Measurements from ENCODE around the gene RBM18. TPM values are rescaled to one million over a fixed set of nuclear protein-coding genes. Genes with fewer than 3 reads are reported as not detected.

The RBM18 gene
- total RNA-seq (10 to 100 TPM; 17.8 to 21.6 TPM), polyA plus RNA-seq (ENCODE audit: insufficient read length in 6 of 6) (10 to 100 TPM; 27.9 to 38.7 (median 30.1) TPM)
- long read RNA-seq, donor 1, full-length matches to known transcripts, result 25 of 25 reads
- long read RNA-seq, donor 1, partial matches to known transcripts, result 0 of 25 reads
- long read RNA-seq, donor 1, other reads (novel, unspliced or antisense), result 0 of 25 reads
- long read RNA-seq, donor 2, full-length matches to known transcripts, result 15 of 15 reads
- long read RNA-seq, donor 2, partial matches to known transcripts, result 0 of 15 reads
- long read RNA-seq, donor 2, other reads (novel, unspliced or antisense), result 0 of 15 reads
- long read RNA-seq, donor 3, full-length matches to known transcripts, result 16 of 16 reads
- long read RNA-seq, donor 3, partial matches to known transcripts, result 0 of 16 reads
- long read RNA-seq, donor 3, other reads (novel, unspliced or antisense), result 0 of 16 reads
- long read RNA-seq, donor 4, full-length matches to known transcripts, result 11 of 14 reads
- long read RNA-seq, donor 4, partial matches to known transcripts, result 0 of 14 reads
- long read RNA-seq, donor 4, other reads (novel, unspliced or antisense), result 3 of 14 reads
- long read RNA-seq, donor 5, full-length matches to known transcripts, result 15 of 15 reads
- long read RNA-seq, donor 5, partial matches to known transcripts, result 0 of 15 reads
- long read RNA-seq, donor 5, other reads (novel, unspliced or antisense), result 0 of 15 reads
- long read RNA-seq, donor 6, full-length matches to known transcripts, result 12 of 12 reads
- long read RNA-seq, donor 6, partial matches to known transcripts, result 0 of 12 reads
- long read RNA-seq, donor 6, other reads (novel, unspliced or antisense), result 0 of 12 reads
- long read RNA-seq, donor 7, full-length matches to known transcripts, result 9 of 37 reads
- long read RNA-seq, donor 7, partial matches to known transcripts, result 23 of 37 reads
- long read RNA-seq, donor 7, other reads (novel, unspliced or antisense), result 5 of 37 reads
- long read RNA-seq, donor 8, full-length matches to known transcripts, result 12 of 12 reads
- long read RNA-seq, donor 8, partial matches to known transcripts, result 0 of 12 reads
- long read RNA-seq, donor 8, other reads (novel, unspliced or antisense), result 0 of 12 reads
- long read RNA-seq, donor 9, result 0 reads
- long read RNA-seq, donor 10, full-length matches to known transcripts, result 7 of 9 reads
- long read RNA-seq, donor 10, partial matches to known transcripts, result 0 of 9 reads
- long read RNA-seq, donor 10, other reads (novel, unspliced or antisense), result 2 of 9 reads
- long read RNA-seq, donor 11, full-length matches to known transcripts, result 21 of 21 reads
- long read RNA-seq, donor 11, partial matches to known transcripts, result 0 of 21 reads
- long read RNA-seq, donor 11, other reads (novel, unspliced or antisense), result 0 of 21 reads
- long read RNA-seq, donor 12, full-length matches to known transcripts, result 12 of 41 reads
- long read RNA-seq, donor 12, partial matches to known transcripts, result 24 of 41 reads
- long read RNA-seq, donor 12, other reads (novel, unspliced or antisense), result 5 of 41 reads

GRCh38 chr9:122264360-122265148 is at the start of gene RBM18, which contains the start of gene MRRF:
TSS of gene RBM18 (minus strand) at chr9:122264840. CDS start at chr9:122261492, 3,348 bp downstream.
TSS of gene MRRF (plus strand) at chr9:122264882. CDS start at chr9:122270892, 6,010 bp downstream.
- TF ChIP-seq, protein P1, sequence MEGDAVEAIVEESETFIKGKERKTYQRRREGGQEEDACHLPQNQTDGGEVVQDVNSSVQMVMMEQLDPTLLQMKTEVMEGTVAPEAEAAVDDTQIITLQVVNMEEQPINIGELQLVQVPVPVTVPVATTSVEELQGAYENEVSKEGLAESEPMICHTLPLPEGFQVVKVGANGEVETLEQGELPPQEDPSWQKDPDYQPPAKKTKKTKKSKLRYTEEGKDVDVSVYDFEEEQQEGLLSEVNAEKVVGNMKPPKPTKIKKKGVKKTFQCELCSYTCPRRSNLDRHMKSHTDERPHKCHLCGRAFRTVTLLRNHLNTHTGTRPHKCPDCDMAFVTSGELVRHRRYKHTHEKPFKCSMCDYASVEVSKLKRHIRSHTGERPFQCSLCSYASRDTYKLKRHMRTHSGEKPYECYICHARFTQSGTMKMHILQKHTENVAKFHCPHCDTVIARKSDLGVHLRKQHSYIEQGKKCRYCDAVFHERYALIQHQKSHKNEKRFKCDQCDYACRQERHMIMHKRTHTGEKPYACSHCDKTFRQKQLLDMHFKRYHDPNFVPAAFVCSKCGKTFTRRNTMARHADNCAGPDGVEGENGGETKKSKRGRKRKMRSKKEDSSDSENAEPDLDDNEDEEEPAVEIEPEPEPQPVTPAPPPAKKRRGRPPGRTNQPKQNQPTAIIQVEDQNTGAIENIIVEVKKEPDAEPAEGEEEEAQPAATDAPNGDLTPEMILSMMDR (IDR thresholded peaks at IDR 0.05), result no peak
- H3K4me1 ChIP-seq, result peaks cover 14 to 44% of the 10 kb centered on the region in 2 donors
- peak within 1 kb of the TSS; percentile 90 to 95 for H3K27ac ChIP-seq
- DNase-seq, result peak; percentile 90 to 96 (median 95)
- intact Hi-C loops (cut with DNase I), result no loop called here
- peak; percentile 92 for ATAC-seq
- no peaks in the 10 kb centered on the region for H3K9me3 ChIP-seq
- no peaks in the 10 kb centered on the region for H3K27me3 ChIP-seq
- H3K36me3 ChIP-seq, result peaks cover 0 to 20% of the 10 kb centered on the region in 2 donors
- H3K4me3 ChIP-seq, result peak within 1 kb of the TSS; percentile 57 to 63

- no peak for ATAC-seq
- H3K27ac ChIP-seq, result no peak overlapping the region
- H3K36me3 ChIP-seq, result peaks cover 0 to 46% of the 10 kb centered on the region in 2 donors
- no peaks in the 10 kb centered on the region for H3K9me3 ChIP-seq
- no peaks in the 10 kb centered on the region for H3K27me3 ChIP-seq
- intact Hi-C loops (cut with DNase I), result no loop called here
- TF ChIP-seq, protein P1 (IDR thresholded peaks at IDR 0.05), result no peak
- DNase-seq, result no peak
- no peak overlapping the region for H3K4me3 ChIP-seq
- H3K4me1 ChIP-seq, result no peaks in the 10 kb centered on the region
Measured at GRCh38 chr9:122314165-122314564, 49.5 kb upstream of the RBM18 start.

DNA sequence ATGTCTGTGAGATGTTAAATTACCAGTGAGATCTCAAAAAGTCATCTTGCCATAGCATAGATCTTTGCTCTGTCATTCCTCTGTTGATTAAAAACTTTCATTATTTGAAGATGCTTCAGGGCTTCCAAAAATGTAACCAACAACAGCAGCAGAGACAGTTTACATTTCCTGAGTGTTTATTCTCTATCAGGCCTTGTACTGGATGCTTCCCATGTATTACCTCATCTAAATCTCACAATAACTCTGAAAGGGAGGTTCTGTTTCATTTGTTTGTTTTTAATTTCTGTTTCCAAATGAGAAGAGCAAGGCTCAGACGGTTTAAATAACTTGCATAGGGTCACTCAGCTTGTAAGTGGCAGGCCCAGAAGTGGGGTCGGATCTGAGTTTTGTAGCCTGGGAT is 45.2 kb upstream of the RBM18 start:
- Histone ChIP-seq H3K4me3 (no peak overlapping the region), H3K36me3 (peaks cover 0 to 47% of the 10 kb centered on the region in 2 donors), H3K4me1 (peaks cover 0 to 6% of the 10 kb centered on the region in 2 donors), H3K27me3 (no peaks in the 10 kb centered on the region), H3K27ac (no peak overlapping the region), H3K9me3 (no peaks in the 10 kb centered on the region)
- DNase-seq (no peak), ATAC-seq (no peak)
- TF ChIP-seq, protein P1 (IDR thresholded peaks at IDR 0.05), result no peak
- intact Hi-C loops (cut with DNase I), result no loop called here

DNA sequence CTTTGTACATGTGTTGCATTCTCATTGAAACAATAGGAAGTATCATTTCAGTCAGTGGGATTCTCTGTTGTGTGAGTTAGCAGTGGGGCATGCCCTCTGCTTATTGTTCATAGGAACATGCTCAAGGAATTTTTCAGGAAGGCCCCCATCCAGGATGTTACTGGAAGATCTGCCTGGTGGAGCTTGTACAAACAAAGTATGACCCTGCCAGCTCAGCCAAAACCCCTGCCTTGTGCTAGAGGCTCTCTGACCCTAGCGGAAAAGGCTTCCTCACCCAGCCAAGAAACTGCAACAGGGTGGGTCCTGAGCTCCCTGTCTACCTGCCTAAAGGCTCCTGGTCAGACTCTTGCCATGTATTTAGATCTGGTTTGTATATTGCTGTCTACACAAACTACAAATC is 43.3 kb upstream of the RBM18 start:
- Histone ChIP-seq H3K4me1 (peaks cover 4 to 6% of the 10 kb centered on the region in 2 donors), H3K36me3 (peaks cover 0 to 28% of the 10 kb centered on the region in 2 donors), H3K27ac (peak overlapping the region in 1 of 2 donors; percentile 26), H3K27me3 (no peaks in the 10 kb centered on the region), H3K4me3 (no peak overlapping the region), H3K9me3 (no peaks in the 10 kb centered on the region)
- intact Hi-C loops (cut with DNase I), result no loop called here
- DNase-seq (peak in 1 of 4 donors; percentile 16), ATAC-seq (peak; percentile 23)
- TF ChIP-seq, protein P1 (IDR thresholded peaks at IDR 0.05), result no peak

Data from left lung (tissue), 14 donors.